Fibroblast of villous mesenchyme (primary cell): ENCODE data around the gene B3GAT3. TPM values are rescaled to one million over a fixed set of nuclear protein-coding genes. Genes with fewer than 3 reads are reported as not detected.
"Not testable (repeated sequence)": the region's sequence is repeated elsewhere in the genome, so short reads cannot be mapped to it uniquely, and the experiment has no call there.

Source experiments
- DNase-seq: peaks from one replicate; pipeline ENCODE4 v3.0.0-alpha.2; 2010; ENCODE audit warnings: low read depth
- H3K4me3 ChIP-seq: 2 replicates; pipeline ENCODE4 v1.5.1; 2011; ENCODE audit warnings: low read depth, mild to moderate bottlenecking, low read length
- CTCF ChIP-seq: IDR thresholded peaks from 2 replicates; pipeline ENCODE4 v1.5.1; 2012; ENCODE audit warnings: low read depth, mild to moderate bottlenecking, low read length; ENCODE audit not compliant: insufficient read depth
- total RNA-seq: library from RNA; depleted of rRNA; stranded (reverse); fragments of >200 nt; gene quantifications from 2 replicates; pipeline ENCODE4 v1.2.3, GENCODE V29; 2012

Gene B3GAT3
- total RNA-seq, 1 donor = 36.3 TPM

- peak overlapping the region; percentile 89 for H3K4me3 ChIP-seq
- DNase-seq = no peak
- TF ChIP-seq CTCF = no peak
These were observed 46.6 kb downstream of the B3GAT3 start for GRCh38 chr11:62575156-62575555.

- peak overlapping the region; percentile 89 for H3K4me3 ChIP-seq
- peak; percentile 73 for DNase-seq
- no peak for TF ChIP-seq CTCF
These were observed 47.3 kb downstream of the B3GAT3 start for GRCh38 chr11:62574363-62575071.

DNA sequence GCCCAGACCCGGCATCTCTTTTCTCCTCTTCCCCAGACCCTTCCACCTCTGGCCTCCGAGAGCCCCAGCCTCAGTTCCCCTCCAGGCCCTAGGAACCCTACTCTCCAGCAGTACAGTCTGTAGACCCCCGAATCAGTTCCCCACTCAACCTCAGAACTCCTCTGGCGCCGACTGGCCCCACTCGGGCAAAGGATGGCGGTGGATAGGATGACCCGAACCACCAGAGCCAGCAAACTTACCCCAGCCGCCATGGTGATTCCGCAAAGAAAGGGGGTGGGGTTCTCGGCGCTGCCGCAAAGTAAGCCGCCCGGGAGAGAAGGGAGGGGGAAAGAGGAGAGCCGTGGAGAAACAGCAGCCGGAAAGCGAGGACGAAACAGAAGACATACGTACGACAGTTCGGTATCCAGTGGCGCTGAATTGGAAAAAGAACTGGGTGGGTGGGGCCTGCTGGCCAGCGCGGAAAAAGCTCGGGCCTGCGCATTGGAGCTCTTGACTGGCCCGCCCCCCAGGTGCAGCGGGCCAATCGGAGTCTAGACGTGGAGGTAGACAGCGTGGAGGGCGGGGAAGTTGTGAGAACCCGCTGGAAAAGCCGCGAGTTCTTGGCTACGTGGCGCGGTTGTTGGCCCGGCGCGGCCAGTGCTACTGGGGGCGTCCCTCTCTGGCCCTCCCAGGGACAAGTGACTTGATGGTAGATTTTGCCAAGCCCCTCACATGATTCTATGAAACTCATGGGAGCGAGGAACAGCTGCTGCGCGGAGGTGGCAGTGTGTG lies 48.0 kb downstream of the B3GAT3 start, which contains the start of gene EEF1G:
Gene EEF1G, minus strand, starts transcription at position 300 of the 771 bp plus-strand sequence. Its CDS starts 49 bp downstream, at position 251.
- TF ChIP-seq CTCF = no peak
- DNase-seq = peak; percentile 100

DNA sequence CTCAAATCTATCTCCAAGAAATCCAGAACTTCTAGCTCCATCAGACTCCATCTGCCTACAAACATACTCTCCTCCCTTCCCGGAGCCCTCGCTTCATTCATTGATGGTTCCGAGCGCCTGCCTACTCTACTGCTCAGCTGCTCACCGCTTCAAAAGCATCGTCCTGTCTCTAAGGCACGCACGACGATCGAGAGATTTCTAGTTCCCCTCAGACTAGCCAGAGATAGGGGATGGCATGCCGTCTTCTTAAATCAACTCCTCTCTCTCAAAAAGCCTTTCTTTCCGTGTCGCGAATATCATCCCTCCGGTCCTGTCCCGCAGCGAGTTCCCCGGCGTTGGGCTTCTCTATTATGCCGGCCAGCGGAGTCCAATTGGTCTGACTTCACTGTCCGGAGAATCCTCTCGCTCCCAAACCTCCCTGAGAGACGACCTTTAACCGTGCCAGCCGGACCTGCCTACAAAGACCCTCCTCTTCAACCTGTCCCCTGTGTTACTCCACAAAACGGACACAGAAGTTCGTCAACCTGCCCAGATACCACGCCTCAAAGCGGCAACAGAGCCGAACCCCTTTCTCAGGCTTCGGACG lies 48.7 kb downstream of the B3GAT3 start:
- peak; percentile 31 for DNase-seq
- no peak for TF ChIP-seq CTCF
- H3K4me3 ChIP-seq = peak overlapping the region; percentile 89

More for the DNA sequence above, 48.0 kb downstream of the B3GAT3 start, which contains the start of gene EEF1G:
- H3K4me3 ChIP-seq = peak within 1 kb of the TSS; percentile 89

GRCh38 chr11:62572431-62572830 lies 49.4 kb downstream of the B3GAT3 start:
- no peak for DNase-seq
- TF ChIP-seq CTCF = no peak
- H3K4me3 ChIP-seq = peak overlapping the region; percentile 89

- DNase-seq, H3K4me3 ChIP-seq: not testable (repeated sequence)
These were observed 50.3 kb downstream of the B3GAT3 start for GRCh38 chr11:62571493-62571892.

DNA sequence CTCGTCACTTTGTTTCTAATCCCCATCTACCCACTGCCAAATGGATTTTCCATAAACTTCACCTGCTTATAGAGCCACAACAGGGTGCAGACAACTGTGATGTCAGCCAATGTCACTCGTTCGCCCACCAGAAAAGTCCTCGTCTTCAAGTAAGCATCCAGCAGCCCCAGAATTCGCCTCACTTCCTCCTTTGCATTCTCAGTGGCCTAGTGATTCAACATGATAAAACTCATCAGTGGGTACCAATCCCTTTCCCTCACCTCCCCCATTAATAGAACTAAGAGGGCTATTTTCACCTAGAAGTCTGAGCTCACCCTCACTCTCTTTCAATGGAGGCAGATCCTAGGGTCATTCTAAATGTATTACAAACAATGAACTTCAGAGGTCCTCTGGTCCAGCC lies 50.9 kb downstream of the B3GAT3 start:
- H3K4me3 ChIP-seq, DNase-seq: not testable (repeated sequence)
